ENCODE data around the gene TMEM190.

- TF ChIP-seq EZH2 (IDR thresholded peaks at IDR 0.05; ENCODE audit: low read depth) (no peak), CTCF (conservative IDR thresholded peaks at IDR 0.05) (no peak)
Observed at GRCh38 chr19:55352549-55353145, 24.0 kb upstream of the TMEM190 start.

Measured in PC-9 (cell line).